HG03575 (cell line): ENCODE measurements around the gene ZNF555.
"Not testable (repeated sequence)": the region's sequence is repeated elsewhere in the genome, so short reads cannot be mapped to it uniquely, and the experiment has no call there.

Source experiments
- ATAC-seq: cut with Tn5 transposase; IDR thresholded peaks from one replicate; pipeline ENCODE4 v1.9.1; 2021; ENCODE audit not compliant: unreplicated experiment, insufficient number of reproducible peaks, low FRiP score; ENCODE audit errors: extremely low read depth

The ZNF555 gene

DNA sequence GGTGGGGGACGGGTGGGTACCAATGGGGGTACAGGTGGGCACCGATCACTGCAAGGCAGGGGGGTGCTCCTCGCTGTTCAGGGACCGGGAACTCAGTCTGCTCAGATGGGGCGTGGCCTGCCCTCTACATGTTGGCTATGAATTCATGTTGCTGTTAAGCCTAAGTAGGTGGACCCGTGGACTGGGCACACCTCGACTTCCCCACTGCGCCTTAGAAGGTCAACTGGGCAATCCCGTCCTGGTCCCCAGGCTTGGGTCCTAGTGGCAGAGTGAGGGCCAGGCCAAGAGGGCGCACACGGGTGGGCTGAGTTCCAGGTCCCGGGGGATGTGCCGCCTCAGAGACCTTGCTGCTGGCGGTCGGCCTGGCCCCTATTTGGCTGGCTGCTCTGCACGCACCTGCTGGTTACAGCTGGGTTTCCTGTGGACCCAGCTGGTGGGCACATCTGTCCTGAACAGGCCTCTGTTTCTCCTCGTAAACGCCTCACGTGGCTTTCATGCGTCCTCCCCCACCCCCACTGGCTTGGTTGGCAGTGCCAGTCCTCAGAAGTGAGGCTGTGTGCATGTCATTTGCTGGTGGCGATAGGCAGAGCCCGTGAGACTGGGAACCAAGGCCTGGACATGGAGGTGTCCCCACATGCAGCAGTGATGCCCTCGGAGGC lies 35.2 kb upstream of the ZNF555 start:
- no peak for ATAC-seq

DNA sequence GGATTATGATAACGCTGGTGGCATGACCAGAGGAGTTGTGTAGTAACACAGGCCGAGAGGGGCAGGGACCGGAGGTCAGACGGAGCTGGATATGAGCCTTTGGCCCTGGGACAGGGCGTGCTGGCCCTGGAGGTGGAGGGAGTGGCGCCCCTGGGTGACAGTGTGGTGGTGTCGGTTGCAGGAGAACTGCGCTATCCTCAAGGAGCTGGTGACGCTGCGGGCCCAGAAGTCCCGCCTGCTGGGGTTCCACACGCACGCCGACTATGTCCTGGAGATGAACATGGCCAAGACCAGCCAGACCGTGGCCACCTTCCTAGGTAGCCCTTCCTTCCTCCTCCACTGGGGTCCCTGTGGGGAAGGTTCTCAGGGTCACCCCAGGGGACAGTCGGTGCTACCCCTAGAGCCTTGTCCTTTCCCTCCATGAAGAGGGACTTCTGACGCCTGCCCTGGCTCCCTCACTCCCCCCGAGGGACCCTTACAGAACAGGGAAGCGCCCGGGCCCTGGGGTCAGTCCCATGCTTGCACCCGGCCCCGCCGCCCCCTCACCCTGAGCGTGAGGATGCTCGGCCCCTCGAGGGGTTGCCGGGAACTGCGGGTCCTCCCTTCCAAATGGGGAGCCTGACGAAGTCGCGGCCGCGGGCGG lies 34.4 kb upstream of the ZNF555 start:
- no peak for ATAC-seq

DNA sequence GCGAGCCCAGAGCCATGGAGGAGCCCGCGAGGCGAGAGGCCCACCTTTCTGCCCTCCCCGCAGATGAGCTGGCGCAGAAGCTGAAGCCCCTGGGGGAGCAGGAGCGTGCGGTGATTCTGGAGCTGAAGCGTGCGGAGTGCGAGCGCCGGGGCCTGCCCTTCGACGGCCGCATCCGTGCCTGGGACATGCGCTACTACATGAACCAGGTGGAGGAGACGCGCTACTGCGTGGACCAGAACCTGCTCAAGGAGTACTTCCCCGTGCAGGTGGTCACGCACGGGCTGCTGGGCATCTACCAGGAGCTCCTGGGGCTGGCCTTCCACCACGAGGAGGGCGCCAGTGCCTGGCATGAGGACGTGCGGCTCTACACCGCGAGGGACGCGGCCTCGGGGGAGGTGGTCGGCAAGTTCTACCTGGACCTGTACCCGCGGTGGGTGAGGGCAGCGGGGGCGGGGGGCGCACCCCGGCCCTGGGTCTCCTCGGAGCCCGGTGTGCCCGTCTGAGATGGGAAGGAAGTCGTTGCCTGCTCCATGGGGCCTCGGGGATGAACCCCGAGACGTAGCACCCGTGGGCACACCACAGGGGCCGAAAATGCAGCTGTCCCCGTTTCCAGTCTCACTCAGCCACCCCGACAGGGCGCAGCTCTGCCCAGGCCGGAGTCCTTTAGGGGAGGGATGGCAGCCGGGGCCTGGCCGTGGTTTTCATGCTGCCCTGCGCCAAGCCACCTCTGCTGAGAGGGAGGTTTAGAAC lies 33.7 kb upstream of the ZNF555 start:
- no peak for ATAC-seq

DNA sequence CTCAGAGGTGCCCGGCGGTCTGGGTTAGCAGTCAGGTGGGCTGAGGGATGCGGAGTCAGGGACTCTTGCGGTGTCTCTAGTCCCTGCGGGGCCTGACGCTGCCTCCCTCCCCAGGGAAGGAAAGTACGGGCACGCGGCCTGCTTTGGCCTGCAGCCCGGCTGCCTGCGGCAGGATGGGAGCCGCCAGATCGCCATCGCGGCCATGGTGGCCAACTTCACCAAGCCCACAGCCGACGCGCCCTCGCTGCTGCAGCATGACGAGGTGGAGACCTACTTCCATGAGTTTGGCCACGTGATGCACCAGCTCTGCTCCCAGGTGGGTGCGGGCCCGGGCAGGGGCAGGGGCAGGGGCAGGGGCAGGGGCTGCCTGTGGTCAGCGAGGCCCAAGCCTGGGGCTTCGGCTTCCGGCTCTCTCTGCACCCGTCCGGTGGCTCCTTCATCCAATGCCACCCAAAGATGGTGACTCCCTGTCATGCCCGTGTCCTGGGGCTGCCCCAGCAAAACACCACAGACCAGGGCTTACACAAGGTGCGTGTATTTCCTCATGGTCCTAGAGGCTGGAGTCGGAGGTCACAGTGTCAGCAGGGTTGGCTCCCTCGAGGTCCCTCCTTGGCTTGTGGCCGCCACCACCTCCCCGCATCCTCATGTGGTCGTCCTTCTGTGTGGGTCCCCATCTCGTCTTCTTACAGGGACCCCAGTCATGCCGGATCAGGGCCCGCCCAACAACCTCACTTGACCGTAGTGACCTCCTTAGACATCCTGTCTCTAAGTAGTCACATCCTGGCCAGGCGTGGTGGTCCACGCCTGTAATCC lies 32.9 kb upstream of the ZNF555 start:
- ATAC-seq, result no peak

DNA sequence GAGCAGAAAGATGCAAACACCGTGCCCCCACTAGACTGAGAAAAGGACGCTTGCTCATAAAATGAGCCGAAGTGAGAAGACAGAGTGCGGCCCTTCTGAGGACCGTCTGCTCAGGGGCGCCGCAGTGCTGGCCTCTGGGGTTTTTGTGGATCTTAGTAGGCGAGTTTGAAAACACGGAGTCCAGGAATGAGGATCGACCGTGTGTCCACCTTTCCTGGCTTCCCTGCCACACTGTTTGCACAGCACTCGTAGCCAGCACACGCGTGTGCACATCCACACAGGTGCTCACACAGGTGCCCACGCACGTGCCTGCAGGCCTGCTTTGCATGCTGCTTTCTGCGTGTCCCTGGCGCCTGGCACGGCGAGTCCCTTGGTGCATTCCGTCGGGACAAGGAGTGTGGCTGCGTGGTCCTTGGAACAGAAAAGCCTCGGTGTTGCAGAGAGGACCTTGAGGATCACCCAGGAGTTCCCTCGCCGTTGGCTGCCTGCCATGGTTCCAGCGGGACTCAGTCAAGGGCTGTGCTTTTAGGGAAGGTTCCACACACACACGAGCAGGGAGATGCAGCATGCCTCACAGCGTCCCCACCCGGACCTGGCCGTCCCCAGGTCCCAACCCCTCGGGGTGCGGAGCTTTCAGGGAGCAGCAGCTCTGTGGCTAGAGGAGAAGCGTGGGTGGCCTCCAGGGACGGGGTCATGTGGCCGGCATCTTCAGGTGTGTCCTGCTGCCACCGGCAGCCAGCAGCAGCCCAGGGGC lies 31.7 kb upstream of the ZNF555 start:
- ATAC-seq, result no peak

DNA sequence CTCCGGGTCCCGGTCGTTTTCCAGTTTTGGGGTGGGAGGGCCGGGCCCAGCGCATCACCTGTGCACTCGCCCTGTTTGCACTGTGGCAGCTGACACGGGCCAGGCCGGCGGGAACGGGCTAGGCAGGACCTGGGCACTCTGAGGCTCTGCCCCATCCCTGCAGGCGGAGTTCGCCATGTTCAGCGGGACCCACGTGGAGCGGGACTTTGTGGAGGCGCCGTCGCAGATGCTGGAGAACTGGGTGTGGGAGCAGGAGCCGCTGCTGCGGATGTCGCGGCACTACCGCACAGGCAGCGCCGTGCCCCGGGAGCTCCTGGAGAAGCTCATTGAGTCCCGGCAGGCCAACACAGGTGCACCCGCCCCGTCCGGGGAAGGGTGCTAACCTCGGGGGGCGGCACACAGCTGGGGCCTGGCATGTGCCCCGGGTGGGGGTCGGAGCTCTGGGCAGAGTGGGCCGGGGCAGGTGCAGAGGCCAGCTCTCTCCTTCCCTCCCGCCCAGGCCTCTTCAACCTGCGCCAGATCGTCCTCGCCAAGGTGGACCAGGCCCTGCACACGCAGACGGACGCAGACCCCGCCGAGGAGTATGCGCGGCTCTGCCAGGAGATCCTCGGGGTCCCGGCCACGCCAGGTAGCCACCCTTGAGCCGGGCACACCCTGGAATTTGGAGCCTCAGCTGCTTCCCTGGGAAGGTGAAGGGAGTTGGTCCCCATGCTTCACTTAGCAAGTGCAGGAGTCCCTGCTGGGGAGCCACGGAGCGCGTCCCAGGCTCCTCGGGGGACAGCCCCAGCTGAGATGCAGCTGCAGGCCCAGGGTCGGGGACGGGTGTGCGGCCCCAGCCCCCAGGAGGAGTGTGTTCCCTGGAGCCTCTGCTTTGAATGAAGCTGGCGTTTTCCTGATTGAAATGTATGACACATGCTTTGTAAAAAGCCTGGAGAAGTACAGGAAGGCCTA lies 30.9 kb upstream of the ZNF555 start:
- ATAC-seq, result no peak

DNA sequence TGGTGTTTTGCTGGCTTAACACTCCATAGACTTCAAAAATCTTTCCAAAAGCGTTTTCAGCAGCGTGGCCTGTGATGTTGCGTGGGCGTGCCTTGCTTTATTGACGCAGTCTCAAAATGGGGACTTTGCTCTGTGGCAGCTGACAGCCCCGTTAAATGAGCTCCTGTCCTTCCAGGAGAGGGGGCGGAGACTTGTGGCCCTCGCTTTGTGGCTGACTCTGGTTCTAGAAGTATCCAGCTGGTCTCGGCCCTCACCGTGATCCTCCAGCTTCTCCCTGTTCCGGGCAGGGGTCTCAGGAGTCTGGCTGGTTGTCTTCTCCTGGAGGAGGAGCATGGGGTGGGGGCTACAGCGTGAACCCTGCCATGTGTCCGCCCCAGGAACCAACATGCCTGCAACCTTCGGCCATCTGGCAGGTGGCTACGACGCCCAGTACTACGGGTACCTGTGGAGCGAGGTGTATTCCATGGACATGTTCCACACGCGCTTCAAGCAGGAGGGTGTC lies 30.0 kb upstream of the ZNF555 start:
- ATAC-seq, result no peak

DNA sequence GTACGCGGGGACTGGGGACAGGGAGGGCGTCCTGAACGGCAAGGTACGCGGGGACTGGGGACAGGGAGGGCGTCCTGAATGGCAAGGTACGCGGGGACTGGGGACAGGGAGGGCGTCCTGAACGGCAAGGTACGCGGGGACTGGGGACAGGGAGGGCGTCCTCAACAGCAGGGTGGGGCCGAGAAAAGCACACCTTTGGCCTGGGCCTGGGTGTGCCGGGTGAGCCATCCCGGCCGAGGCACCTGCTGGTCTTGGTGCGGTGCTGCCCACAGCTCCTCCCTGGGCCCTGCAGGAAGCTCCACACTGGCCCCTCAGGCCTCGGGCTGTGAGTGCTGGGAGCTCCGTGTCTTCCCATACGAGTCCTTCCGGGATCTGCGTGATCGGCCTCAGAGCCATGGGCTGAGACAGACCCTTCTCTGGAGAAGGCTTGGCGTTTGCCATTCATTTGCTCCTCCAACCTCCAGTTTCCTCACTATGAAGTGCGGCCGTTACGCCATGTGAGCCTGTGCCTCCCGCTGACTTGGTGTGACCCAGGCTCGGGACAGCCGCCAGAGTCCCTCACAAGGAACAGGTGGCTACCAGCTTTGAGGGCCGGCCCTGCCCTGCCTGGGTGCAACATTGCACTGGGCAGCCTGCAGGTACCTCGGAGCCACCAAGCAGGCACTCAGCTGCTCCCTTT lies 29.4 kb upstream of the ZNF555 start:
- ATAC-seq, result no peak

DNA sequence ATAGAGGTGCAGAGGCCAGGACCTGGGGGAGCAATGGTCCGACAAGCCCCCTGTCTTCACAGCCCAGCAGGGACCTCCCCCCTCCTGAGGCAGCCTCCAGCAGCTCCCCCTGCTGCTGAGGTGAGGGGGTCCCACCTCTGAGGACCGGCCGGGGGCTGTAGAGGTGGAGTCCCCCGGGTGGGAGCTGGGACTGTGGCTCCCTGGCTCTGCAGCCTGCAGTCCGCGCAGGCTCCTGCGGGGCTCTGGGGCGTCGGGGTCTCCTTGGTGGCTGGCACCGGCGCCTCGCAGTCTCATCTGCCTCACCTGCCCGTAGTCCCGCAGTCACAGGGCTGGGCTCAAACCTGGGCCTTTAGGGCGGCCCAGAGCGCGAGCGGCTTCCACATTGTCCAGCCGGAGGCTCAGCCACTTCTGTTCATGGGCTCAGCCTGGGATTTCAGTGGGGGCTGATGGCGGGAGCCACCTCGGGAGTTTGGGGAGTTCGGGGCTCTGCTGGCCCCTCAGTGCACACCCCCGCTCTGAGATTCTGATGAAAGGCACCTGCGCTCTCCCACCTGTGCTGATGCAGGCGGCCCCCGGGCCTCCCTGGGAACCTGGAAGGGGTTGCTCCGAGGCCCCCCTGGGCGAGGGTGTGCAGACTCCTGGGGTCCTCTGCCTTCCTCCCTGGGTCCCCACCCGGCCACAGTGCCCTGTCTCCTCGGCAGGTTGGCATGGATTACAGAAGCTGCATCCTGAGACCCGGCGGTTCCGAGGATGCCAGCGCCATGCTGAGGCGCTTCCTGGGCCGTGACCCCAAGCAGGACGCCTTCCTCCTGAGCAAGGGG lies 28.7 kb upstream of the ZNF555 start:
- no peak for ATAC-seq

DNA sequence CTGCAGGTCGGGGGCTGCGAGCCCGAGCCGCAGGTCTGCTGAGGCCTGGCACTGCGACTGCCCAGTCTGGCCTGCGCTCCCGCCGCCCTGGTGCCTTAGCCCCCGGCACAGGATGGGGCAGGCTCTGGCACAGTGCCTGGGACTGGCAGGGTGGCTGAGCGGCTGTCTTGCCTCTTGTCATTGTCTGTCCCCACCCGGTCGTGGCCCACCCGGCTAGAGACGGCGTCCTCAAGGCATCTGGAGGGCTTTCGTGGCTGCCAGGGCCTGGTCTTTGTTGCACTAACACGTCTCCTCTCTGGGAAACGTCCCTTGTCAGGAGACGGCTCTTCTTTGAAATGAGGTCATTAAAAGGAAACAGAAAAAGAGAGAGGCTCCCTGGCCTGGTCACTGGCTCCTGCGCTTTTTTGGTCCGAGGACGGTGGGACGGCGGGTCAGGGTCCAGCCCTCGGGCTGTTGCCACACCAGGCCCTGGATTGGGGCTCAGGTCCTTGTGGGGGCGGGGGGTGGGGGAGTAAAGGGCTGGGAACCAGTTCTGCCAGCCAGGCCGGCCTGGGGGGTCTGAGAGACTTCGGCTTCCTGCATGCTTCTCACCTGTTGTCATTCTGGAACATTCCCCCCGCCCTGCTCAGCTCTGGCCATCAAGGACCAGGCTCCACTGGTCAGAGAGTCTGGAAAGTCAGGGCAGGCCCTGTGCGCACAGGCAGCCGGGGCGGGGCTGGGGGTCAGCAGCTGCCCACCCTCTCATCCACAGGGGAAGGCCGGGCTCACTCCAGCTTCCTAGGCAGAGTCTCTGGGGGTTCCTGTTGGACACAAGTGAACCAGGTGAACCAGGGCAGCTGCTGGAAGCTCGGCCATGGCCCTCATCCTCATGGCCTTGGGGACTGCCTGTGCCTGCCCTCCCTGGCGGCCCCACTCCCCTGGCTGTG lies 27.8 kb upstream of the ZNF555 start:
- ATAC-seq, result no peak

DNA sequence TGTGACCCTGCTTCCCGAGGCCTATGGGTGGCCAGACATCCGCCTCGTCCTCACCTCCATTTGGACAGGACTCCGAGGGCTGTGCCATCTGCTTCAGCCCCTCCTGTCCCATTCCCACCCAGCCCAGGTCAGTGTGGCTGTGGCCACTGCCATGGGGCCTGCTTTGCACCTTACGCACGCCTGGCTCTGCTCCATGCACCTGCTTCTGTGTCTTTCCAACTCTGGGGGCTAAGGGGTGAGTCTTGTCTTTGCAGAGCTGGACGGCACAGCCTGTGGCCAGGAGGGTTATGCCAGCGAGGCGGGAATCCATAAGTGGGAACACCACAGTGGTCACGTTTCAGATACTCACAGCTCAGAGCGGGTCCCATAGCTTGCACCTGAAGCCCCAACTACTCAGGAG lies 26.8 kb upstream of the ZNF555 start:
- no peak for ATAC-seq

DNA sequence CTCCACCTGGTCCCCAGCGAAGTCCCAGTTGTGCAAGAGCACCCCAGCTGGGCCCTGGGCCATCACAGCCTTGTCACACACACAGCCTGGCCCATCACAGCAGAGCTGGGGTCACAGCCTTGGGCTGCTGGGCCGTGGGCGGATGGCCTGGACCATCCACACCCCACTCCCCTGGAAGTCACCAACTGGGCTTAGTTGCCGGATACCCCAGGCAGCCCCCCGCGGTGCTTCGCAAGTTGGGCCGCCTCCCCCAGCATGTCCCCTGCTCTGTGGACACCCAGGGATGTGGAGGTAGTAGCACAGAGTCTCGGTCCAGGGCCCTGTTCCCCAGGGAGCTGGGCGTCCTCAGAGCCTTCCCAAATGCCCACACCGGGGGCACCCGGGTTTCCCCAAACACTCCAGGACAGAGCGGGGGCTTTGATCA lies 26.1 kb upstream of the ZNF555 start:
- no peak for ATAC-seq

DNA sequence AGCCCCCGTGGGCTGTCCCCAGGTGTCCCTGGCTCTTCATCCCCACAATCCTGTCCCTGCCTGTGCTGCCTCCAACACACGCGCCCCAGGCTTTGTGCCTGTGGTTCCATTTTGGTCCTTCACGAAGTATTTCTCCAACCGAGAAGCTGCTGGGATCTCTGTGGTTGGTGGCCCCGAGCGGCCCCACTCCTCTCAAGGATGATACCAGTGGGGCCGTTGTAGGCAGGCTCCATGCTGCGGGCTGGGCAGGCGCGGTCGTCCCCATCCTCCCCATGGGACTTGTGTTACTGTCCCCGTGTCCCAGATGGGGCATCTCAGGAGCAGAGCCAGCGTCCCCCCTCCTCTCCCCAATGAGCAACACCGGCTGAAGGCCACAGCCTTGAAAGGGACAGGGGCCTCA lies 25.4 kb upstream of the ZNF555 start:
- ATAC-seq, result no peak

DNA sequence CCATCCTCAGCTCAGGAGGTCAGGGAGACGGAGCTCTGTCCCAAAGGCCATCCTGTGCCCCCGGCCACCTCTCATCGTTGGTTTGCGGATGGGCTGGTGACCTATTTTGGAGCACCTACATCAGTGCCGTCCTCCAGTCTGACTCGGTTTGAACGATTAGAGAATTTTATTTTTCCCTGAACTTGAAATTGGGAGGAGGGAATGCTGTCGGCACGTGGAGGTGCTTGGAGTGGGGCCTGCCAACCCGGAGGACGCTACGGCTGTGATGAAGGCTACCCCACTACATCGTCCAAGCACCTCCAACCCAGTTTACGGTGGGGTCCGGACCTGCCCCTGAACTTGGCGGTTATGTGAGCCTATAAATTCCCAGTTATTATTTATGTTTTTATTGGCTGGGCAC lies 24.6 kb upstream of the ZNF555 start:
- no peak for ATAC-seq

DNA sequence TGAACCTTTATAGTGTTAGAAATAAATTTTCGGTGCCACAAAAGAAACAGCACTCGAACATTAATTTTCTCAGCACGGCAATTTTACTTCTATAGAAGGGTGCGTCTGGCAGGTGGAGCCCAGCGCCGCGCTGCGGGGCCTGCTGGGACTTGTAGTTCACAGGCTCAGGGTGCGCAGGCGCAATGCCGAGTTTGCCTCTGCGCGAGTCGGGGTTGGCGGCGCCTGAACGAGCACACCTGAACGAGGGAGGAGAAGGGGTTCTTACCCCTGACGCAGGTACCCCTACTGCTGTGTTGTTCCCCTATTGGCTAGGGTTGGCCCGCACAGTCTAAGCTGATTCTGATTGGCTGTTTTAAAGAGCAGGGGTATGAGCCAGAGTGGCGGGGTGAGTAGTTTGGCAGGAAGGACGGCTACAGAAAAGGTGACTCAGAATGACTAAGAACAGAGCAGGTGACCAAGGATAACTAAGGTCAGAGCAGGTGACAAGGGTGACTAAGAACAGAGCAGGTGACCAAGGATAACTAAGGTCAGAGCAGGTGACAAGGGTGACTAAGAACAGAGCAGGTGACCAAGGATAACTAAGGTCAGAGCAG lies 23.9 kb upstream of the ZNF555 start:
- not testable (repeated sequence) for ATAC-seq
